ENCODE results near the gene SMG6. TPM values are rescaled to one million over a fixed set of nuclear protein-coding genes. Genes with fewer than 3 reads are reported as not detected.

SMG6 gene
- total and polyA plus RNA-seq, 2 of the 8 experiments (the other 6 are each of a cell fraction or from before 2014, with no cell fraction given): 18.5 to 25.2 TPM

- no peak overlapping the region for H2BK15ac ChIP-seq (ENCODE audit: low read length)
- no peak overlapping the region for H3K18ac ChIP-seq (ENCODE audit: extremely low read depth, low read length)
- H4K8ac ChIP-seq (ENCODE audit: extremely low read depth, insufficient read depth, low read length): no peak overlapping the region
- ChIA-PET POLR2A (ENCODE audit: partially characterized antibody) (no interaction called here), CTCF (ENCODE audit: partially characterized antibody) (interaction anchor here (1.0 to 3.6 kb wide), 17 partner anchors 9 to 176 kb away, joined by 3 to 16 read pairs (median 6); no protein-coding TSS in a partner anchor)
- no peaks in the 10 kb centered on the region for H3K79me2 ChIP-seq (ENCODE audit: control insufficient read depth in 1 of 2, insufficient read depth in 2 of 2, low read length in 2 of 2)
- H3K56ac ChIP-seq (replicated peaks; ENCODE audit: insufficient read length, low read depth, low read length): no peak overlapping the region
- H3K14ac ChIP-seq (ENCODE audit: insufficient read length): no peak overlapping the region
- no peaks in the 10 kb centered on the region for H3K27me3 ChIP-seq (replicated peaks in 1 of 4; ENCODE audit: control insufficient read depth in 3 of 4, extremely low read depth in 1 of 4, insufficient read depth in 3 of 4, low read length in 3 of 4)
- no peaks in the 10 kb centered on the region; the same call in 1 of the 2 replicates for H3K23me2 ChIP-seq (ENCODE audit: low read depth, low read length)
- H2BK12ac ChIP-seq (ENCODE audit: low read depth, low read length): no peak overlapping the region
- no peak overlapping the region for H3K9ac ChIP-seq (replicated peaks in 1 of 4; ENCODE audit: extremely low read depth in 1 of 4, low read depth in 3 of 4, low read length in 3 of 4)
- no peak overlapping the region for H4K5ac ChIP-seq (ENCODE audit: insufficient read length, low read depth, low read length)
- no peak overlapping the region for H4K91ac ChIP-seq (replicated peaks; ENCODE audit: insufficient read length, low read length)
- H2BK120ac ChIP-seq (replicated peaks; ENCODE audit: low read depth, low read length): no peak overlapping the region
- H2AFZ ChIP-seq (ENCODE audit: low read length): no peak overlapping the region
- H2BK20ac ChIP-seq (ENCODE audit: low read length): no peak overlapping the region
- H3K9me3 ChIP-seq (ENCODE audit: insufficient read depth in 2 of 2, low read depth in 1 of 2, low read length in 1 of 2): no peaks in the 10 kb centered on the region
- DNase-seq (ENCODE audit: low read depth in 1 of 2, low spot score in 2 of 2) (no peak), FAIRE-seq (no peak)
- H3K36me3 ChIP-seq (ENCODE audit: control insufficient read depth in 2 of 4, insufficient read depth in 4 of 4, low read length in 3 of 4): no peaks in the 10 kb centered on the region; a peak in 2 of 8 replicates
- no peaks in the 10 kb centered on the region for H3K79me1 ChIP-seq (ENCODE audit: low read depth, low read length)
- H2BK5ac ChIP-seq (ENCODE audit: low read depth, low read length): no peak overlapping the region
- H3K27ac ChIP-seq (ENCODE audit: low read depth, low read length): no peak overlapping the region
- no peak overlapping the region for H3K4me2 ChIP-seq (ENCODE audit: insufficient read depth in 1 of 2, low read depth in 2 of 2, low read length in 2 of 2)
- peaks cover 0 to 10% of the 10 kb centered on the region in 2 experiments for H4K20me1 ChIP-seq (replicated peaks in 1 of 2; ENCODE audit: control insufficient read depth in 1 of 2, insufficient read depth in 2 of 2, low read length in 2 of 2)
- H3K4ac ChIP-seq (replicated peaks; ENCODE audit: insufficient read length, low read depth, low read length): no peak overlapping the region
- no peak overlapping the region for H3K4me3 ChIP-seq (ENCODE audit: extremely low read depth in 1 of 4, insufficient read depth in 2 of 4, low read depth in 3 of 4, low read length in 4 of 4)
- no peak overlapping the region for H3K23ac ChIP-seq (ENCODE audit: insufficient read length)
- WGBS, 2 experiments (ENCODE audit: extremely low coverage in 1 of 2, insufficient coverage in 1 of 2, insufficient read length in 1 of 2, insufficient replicate concordance in 2 of 2, low coverage in 1 of 2, low lambda C conversion rate in 2 of 2, missing lambda C conversion rate in 1 of 2): 90% methylated on average over 9 of the region's 9 CpGs; no CpG with 5 or more reads in 1 of the 2 experiments
- no peaks in the 10 kb centered on the region for H3K4me1 ChIP-seq (replicated peaks in 1 of 4; ENCODE audit: control insufficient read depth in 3 of 4, insufficient read depth in 4 of 4, low read length in 3 of 4)
- no peak overlapping the region for H2AK5ac ChIP-seq (ENCODE audit: low read depth, low read length)
- TF ChIP-seq, protein P1, sequence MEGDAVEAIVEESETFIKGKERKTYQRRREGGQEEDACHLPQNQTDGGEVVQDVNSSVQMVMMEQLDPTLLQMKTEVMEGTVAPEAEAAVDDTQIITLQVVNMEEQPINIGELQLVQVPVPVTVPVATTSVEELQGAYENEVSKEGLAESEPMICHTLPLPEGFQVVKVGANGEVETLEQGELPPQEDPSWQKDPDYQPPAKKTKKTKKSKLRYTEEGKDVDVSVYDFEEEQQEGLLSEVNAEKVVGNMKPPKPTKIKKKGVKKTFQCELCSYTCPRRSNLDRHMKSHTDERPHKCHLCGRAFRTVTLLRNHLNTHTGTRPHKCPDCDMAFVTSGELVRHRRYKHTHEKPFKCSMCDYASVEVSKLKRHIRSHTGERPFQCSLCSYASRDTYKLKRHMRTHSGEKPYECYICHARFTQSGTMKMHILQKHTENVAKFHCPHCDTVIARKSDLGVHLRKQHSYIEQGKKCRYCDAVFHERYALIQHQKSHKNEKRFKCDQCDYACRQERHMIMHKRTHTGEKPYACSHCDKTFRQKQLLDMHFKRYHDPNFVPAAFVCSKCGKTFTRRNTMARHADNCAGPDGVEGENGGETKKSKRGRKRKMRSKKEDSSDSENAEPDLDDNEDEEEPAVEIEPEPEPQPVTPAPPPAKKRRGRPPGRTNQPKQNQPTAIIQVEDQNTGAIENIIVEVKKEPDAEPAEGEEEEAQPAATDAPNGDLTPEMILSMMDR (IDR thresholded peaks at IDR 0.05; ENCODE audit: control extremely low read depth in 1 of 3, insufficient read depth in 1 of 3, low read depth in 1 of 3, low read length in 3 of 3): no peak
- no peak for TF ChIP-seq MAFK (IDR thresholded peaks at IDR 0.05; ENCODE audit: low read depth, low read length)
- no peak for TF ChIP-seq NANOG (IDR thresholded peaks at IDR 0.05; ENCODE audit: insufficient read depth, low read depth, low read length, poor library complexity, severe bottlenecking)
- no peak for TF ChIP-seq EZH2 (IDR thresholded peaks at IDR 0.05; ENCODE audit: low read depth, low read length, severe bottlenecking)
- no peak for TF ChIP-seq TBP (IDR thresholded peaks at IDR 0.05; ENCODE audit: low read depth, low read length)
- no peak for TF ChIP-seq SIX5 (IDR thresholded peaks at IDR 0.05; ENCODE audit: low read depth, low read length)
- TF ChIP-seq TAF7 (optimal IDR thresholded peaks at IDR 0.05; ENCODE audit: borderline replicate concordance, low read depth, low read length): no peak
- TF ChIP-seq HDAC2 (IDR thresholded peaks at IDR 0.05; ENCODE audit: borderline replicate concordance in 1 of 2, low read depth in 2 of 2, low read length in 2 of 2): no peak
- no peak for TF ChIP-seq RFX5 (IDR thresholded peaks at IDR 0.05; ENCODE audit: borderline replicate concordance, low read depth, low read length)
- TF ChIP-seq USF2 (IDR thresholded peaks at IDR 0.05; ENCODE audit: low read length): no peak
Measured at GRCh38 chr17:2232244-2232638, 71.3 kb downstream of the SMG6 start.
